ENCODE results near the gene HADHB. TPM values are rescaled to one million over a fixed set of nuclear protein-coding genes. Genes with fewer than 3 reads are reported as not detected.

Gene HADHB
- total RNA-seq, 1 experiment from 2014 or later = 41.3 TPM

- Histone ChIP-seq H4K20me1 (ENCODE audit: control insufficient read depth, insufficient read depth, insufficient read length) (no peaks in the 10 kb centered on the region), H4K91ac (ENCODE audit: insufficient read length, low read depth, low read length) (no peak overlapping the region), H3K27me3 (ENCODE audit: insufficient read depth, low read length) (no peaks in the 10 kb centered on the region), H4K5ac (ENCODE audit: insufficient read length, low read depth, low read length) (no peak overlapping the region), H3K14ac (ENCODE audit: insufficient read depth, low read length) (no peak overlapping the region), H2BK120ac (ENCODE audit: low read depth, low read length, poor library complexity, severe bottlenecking) (no peak overlapping the region), H3K56ac (ENCODE audit: insufficient read length, low read depth, low read length) (no peak overlapping the region), H2AFZ (ENCODE audit: low read length) (no peak overlapping the region), H3K9ac (ENCODE audit: extremely low read depth, insufficient read length, low read length) (no peak overlapping the region), H3K27ac (ENCODE audit: insufficient read length, low read depth, low read length) (no peak overlapping the region), H3T11ph (ENCODE audit: low read length) (no peak overlapping the region), H2BK5ac (ENCODE audit: insufficient read length, low read length) (no peak overlapping the region), H3K79me2 (ENCODE audit: insufficient read depth, low read length) (no peaks in the 10 kb centered on the region), H3K4me1 (ENCODE audit: insufficient read depth, low read length) (no peaks in the 10 kb centered on the region), H3K79me1 (ENCODE audit: insufficient read depth, low read depth, low read length, poor library complexity, severe bottlenecking) (no peaks in the 10 kb centered on the region), H3K4me2 (ENCODE audit: insufficient read depth, insufficient read length, low read length) (no peak overlapping the region), H3K23ac (ENCODE audit: insufficient read length, low read depth, low read length) (no peak overlapping the region), H3K4ac (ENCODE audit: low read depth, low read length) (no peak overlapping the region), H3K18ac (ENCODE audit: insufficient read length, low read depth, low read length) (no peak overlapping the region), H2BK20ac (ENCODE audit: low read depth, low read length, poor library complexity, severe bottlenecking) (no peak overlapping the region), H3K9me3 (ENCODE audit: control insufficient read depth, low read depth, low read length) (no peaks in the 10 kb centered on the region), H2BK12ac (ENCODE audit: insufficient read length, low read depth, low read length) (no peak overlapping the region), H2BK15ac (ENCODE audit: low read depth, low read length) (no peak overlapping the region), H4K8ac (replicated peaks; ENCODE audit: insufficient read length, low read depth, low read length) (no peak overlapping the region), H3K23me2 (ENCODE audit: insufficient read length, low read depth, low read length, poor library complexity, severe bottlenecking) (no peaks in the 10 kb centered on the region), H2AK5ac (ENCODE audit: insufficient read length, low read length) (no peak overlapping the region)
- H3K4me3 Mint-ChIP-seq = no peak overlapping the region
- no CpG with 5 or more reads among the region's 2 CpGs for WGBS (ENCODE audit: extremely low coverage, insufficient read length, low lambda C conversion rate)
- peaks cover 8 to 50% (median 40%) of the 10 kb centered on the region in 3 experiments for H3K36me3 Mint-ChIP-seq (ENCODE audit: insufficient read depth in 1 of 3, low read depth in 3 of 3)
- H3K4me1 Mint-ChIP-seq = no peaks in the 10 kb centered on the region
- no peak for DNase-seq
- no peak for TF ChIP-seq CTCF (conservative IDR thresholded peaks at IDR 0.05)
- no peaks in the 10 kb centered on the region for H3K9me3 Mint-ChIP-seq
- no peak overlapping the region for H3K27ac Mint-ChIP-seq
- no peaks in the 10 kb centered on the region for H3K27me3 Mint-ChIP-seq (ENCODE audit: low read depth)
Measured at GRCh38 chr2:26281226-26281625, 36.5 kb downstream of the HADHB start.

Data from H9 (cell line).